Fibroblast of lung (primary cell): ENCODE measurements around the gene ACOT7. TPM values are rescaled to one million over a fixed set of nuclear protein-coding genes. Genes with fewer than 3 reads are reported as not detected.

Experiments used
- DNase-seq, 2 donors: peaks; one replicate each; pipeline versions ENCODE4 v3.0.0 to v3.0.0-alpha.2; 2010; ENCODE audit warnings: low read depth in 2 of 2
- H2AFZ ChIP-seq: 2 replicates; pipeline ENCODE4 v1.5.1; 2012; ENCODE audit warnings: low read length, control low read depth, inconsistent platforms
- H3K27ac ChIP-seq: 2 replicates; pipeline ENCODE4 v1.5.1; 2011; ENCODE audit warnings: low read length, control low read depth; ENCODE audit not compliant: insufficient read depth
- H3K27me3 ChIP-seq: 2 replicates; pipeline ENCODE4 v1.5.1; 2011; ENCODE audit warnings: mild to moderate bottlenecking, low read length; ENCODE audit not compliant: control insufficient read depth, insufficient read depth
- H3K36me3 ChIP-seq: 2 replicates; pipeline ENCODE4 v1.5.1; 2011; ENCODE audit warnings: low read length; ENCODE audit not compliant: control insufficient read depth, insufficient read depth
- H3K4me1 ChIP-seq: 2 replicates; pipeline ENCODE4 v1.5.1; 2011; ENCODE audit warnings: low read length; ENCODE audit not compliant: control insufficient read depth, insufficient read depth; ENCODE audit errors: extremely low read depth
- H3K4me2 ChIP-seq: 2 replicates; pipeline ENCODE4 v1.5.1; 2011; ENCODE audit warnings: low read length, control low read depth; ENCODE audit not compliant: insufficient read depth; ENCODE audit errors: extremely low read depth
- H3K4me3 ChIP-seq, 4 experiments: fragments of 200-600 bp in 1 of 4; sonication (generic) in 1 of 4; replicated peaks in 1 of 4; 2 replicates each; pipeline ENCODE4 v1.5.1; 2011 to 2016; ENCODE audit warnings: low read length in 4 of 4, low read depth in 3 of 4, mild to moderate bottlenecking in 3 of 4, control low read depth in 2 of 4, inconsistent platforms in 1 of 4, mixed read lengths in 1 of 4; ENCODE audit not compliant: insufficient read depth in 1 of 4; ENCODE audit errors: control extremely low read depth in 1 of 4
- H3K79me2 ChIP-seq: 2 replicates; pipeline ENCODE4 v1.5.1; 2012; ENCODE audit warnings: mild to moderate bottlenecking, low read length, inconsistent platforms; ENCODE audit not compliant: control insufficient read depth, insufficient read depth
- H3K9ac ChIP-seq: 2 replicates; pipeline ENCODE4 v1.5.1; 2011; ENCODE audit warnings: mild to moderate bottlenecking, low read length, control low read depth; ENCODE audit not compliant: insufficient read depth
- H3K9me3 ChIP-seq: 2 replicates; pipeline ENCODE4 v1.5.1; 2012; ENCODE audit warnings: low read depth, low read length; ENCODE audit not compliant: control insufficient read depth, insufficient read depth
- H4K20me1 ChIP-seq: 2 replicates; pipeline ENCODE4 v1.5.1; 2011; ENCODE audit warnings: low read length; ENCODE audit not compliant: control insufficient read depth, insufficient read depth; ENCODE audit errors: extremely low read depth
- EZH2 ChIP-seq: IDR thresholded peaks from 2 replicates; pipeline ENCODE4 v1.5.1; 2012; ENCODE audit warnings: low read length, control low read depth, mild to moderate bottlenecking; ENCODE audit errors: missing control alignments
- polyA plus RNA-seq, 2 donors: library from polyadenylated mRNA; depleted of rRNA in 1 of 2; stranded (reverse) in 1 of 2; unstranded in 1 of 2; fragments of >200 nt; gene quantifications; 2 replicates each; pipeline ENCODE4 v1.2.1, GENCODE V29; 2011 to 2012; ENCODE audit warnings: missing spikeins in 1 of 2
- total RNA-seq: library from RNA; depleted of rRNA; stranded (reverse); fragments of >200 nt; gene quantifications from 2 replicates; pipeline ENCODE4 v1.2.1, GENCODE V29; 2014
- TF ChIP-seq, protein P1 (sequence below), 2 donors: IDR thresholded peaks in 1 of 2; conservative IDR thresholded peaks in 1 of 2; 1 replicate in 1 of 2; 2 replicates in 1 of 2; pipeline ENCODE4 v1.5.1; 2011 to 2012; ENCODE audit warnings: low read length in 2 of 2, control low read depth in 1 of 2, inconsistent platforms in 1 of 2, low read depth in 1 of 2, mild to moderate bottlenecking in 1 of 2

The ACOT7 gene
- total and polyA plus RNA-seq, 2 donors (not counting 1 experiment from before 2014, with no cell fraction given), result 50.7 to 58.0 TPM

GRCh38 chr1:6401673-6402072 is 8.1 kb upstream of the ACOT7 start:
- Histone ChIP-seq H3K27me3 (peaks cover 3% of the 10 kb centered on the region), H3K4me3 (no peak overlapping the region), H3K4me1 (no peaks in the 10 kb centered on the region), H4K20me1 (no peaks in the 10 kb centered on the region), H3K4me2 (no peak overlapping the region), H3K9me3 (no peaks in the 10 kb centered on the region), H3K36me3 (no peaks in the 10 kb centered on the region), H3K79me2 (no peaks in the 10 kb centered on the region), H3K9ac (no peak overlapping the region), H3K27ac (no peak overlapping the region), H2AFZ (no peak overlapping the region)
- TF ChIP-seq EZH2, result no peak
- TF ChIP-seq, protein P1, sequence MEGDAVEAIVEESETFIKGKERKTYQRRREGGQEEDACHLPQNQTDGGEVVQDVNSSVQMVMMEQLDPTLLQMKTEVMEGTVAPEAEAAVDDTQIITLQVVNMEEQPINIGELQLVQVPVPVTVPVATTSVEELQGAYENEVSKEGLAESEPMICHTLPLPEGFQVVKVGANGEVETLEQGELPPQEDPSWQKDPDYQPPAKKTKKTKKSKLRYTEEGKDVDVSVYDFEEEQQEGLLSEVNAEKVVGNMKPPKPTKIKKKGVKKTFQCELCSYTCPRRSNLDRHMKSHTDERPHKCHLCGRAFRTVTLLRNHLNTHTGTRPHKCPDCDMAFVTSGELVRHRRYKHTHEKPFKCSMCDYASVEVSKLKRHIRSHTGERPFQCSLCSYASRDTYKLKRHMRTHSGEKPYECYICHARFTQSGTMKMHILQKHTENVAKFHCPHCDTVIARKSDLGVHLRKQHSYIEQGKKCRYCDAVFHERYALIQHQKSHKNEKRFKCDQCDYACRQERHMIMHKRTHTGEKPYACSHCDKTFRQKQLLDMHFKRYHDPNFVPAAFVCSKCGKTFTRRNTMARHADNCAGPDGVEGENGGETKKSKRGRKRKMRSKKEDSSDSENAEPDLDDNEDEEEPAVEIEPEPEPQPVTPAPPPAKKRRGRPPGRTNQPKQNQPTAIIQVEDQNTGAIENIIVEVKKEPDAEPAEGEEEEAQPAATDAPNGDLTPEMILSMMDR (conservative IDR thresholded peaks at IDR 0.05 in 1 of 2, IDR thresholded peaks at IDR 0.05 in 1 of 2; ENCODE audit: low read depth in 1 of 2, low read length in 2 of 2), result no peak
- no peak for DNase-seq

DNA sequence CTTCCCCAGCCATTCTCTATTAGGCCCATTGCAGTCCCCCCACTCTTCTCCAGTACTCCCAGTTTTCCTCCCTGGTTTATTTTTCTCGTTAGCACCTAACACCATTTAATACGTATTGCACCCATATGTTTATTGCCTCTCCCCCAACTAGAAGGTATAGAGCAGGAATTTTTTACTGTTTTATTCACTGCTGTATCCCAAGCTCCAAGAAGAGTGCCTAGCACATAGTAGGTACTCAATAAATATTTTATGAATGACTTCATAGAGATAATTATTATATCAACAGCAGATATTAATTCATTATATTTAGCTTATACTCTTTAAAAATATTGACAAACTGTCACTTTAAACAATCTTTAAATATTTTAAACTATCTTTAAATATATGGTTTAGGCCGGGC is 5.7 kb upstream of the ACOT7 start:
- Histone ChIP-seq H3K4me1 (peaks cover under 1% of the 10 kb centered on the region), H3K27ac (no peak overlapping the region), H4K20me1 (no peaks in the 10 kb centered on the region), H3K79me2 (no peaks in the 10 kb centered on the region), H3K4me2 (no peak overlapping the region), H3K36me3 (no peaks in the 10 kb centered on the region), H3K27me3 (no peaks in the 10 kb centered on the region), H2AFZ (no peak overlapping the region), H3K4me3 (no peak overlapping the region), H3K9ac (no peak overlapping the region), H3K9me3 (no peaks in the 10 kb centered on the region)
- no peak for DNase-seq
- no peak for TF ChIP-seq EZH2
- TF ChIP-seq, protein P1 (conservative IDR thresholded peaks at IDR 0.05 in 1 of 2, IDR thresholded peaks at IDR 0.05 in 1 of 2; ENCODE audit: low read depth in 1 of 2, low read length in 2 of 2), result no peak

DNA sequence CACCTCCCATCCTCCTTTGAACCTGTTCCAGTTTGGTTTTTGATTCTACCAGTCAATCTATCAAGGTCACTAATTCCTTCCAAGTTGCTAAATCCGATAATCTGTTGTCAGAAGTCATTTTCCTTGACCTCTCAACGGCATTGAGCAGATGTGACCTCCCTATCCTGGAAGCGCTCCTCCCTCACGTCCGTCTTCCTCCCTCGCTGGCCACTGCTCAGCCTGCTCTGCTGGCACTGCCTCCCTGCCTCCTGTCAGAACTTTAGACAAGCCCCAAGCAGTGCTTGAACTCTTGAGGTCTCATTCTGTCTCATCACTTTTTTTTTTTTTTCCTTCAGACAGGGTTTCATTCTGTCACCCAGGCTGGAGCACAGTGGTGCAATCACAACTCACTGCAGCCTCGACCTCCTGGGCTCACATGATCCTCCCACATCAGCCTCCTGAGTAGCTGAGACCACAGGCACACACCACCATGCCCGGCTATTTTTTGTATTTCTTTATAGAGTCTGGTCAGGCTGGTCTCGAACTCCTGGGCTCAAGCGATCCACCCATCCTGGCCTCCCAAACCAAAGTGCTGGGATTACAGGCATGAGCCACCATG is 4.4 kb upstream of the ACOT7 start:
- H3K27ac ChIP-seq, result no peak overlapping the region
- H3K4me1 ChIP-seq, result peaks cover 4% of the 10 kb centered on the region
- H3K4me3 ChIP-seq, result no peak overlapping the region
- no peak for DNase-seq
- H3K4me2 ChIP-seq, result no peak overlapping the region
- no peaks in the 10 kb centered on the region for H3K27me3 ChIP-seq
- H3K36me3 ChIP-seq, result no peaks in the 10 kb centered on the region
- TF ChIP-seq EZH2, result no peak
- TF ChIP-seq, protein P1 (conservative IDR thresholded peaks at IDR 0.05 in 1 of 2, IDR thresholded peaks at IDR 0.05 in 1 of 2; ENCODE audit: low read depth in 1 of 2, low read length in 2 of 2), result no peak
- H3K79me2 ChIP-seq, result no peaks in the 10 kb centered on the region
- H3K9me3 ChIP-seq, result no peaks in the 10 kb centered on the region
- H3K9ac ChIP-seq, result no peak overlapping the region
- H4K20me1 ChIP-seq, result no peaks in the 10 kb centered on the region
- H2AFZ ChIP-seq, result no peak overlapping the region
